ENCODE data around the gene RBM34.

The RBM34 gene

GRCh38 chr1:235139315-235139714 is 21.7 kb downstream of the RBM34 start:
- H3K4me3 ChIP-seq (ENCODE audit: severe bottlenecking), result no peak overlapping the region
- no peak overlapping the region for H3K27ac ChIP-seq (ENCODE audit: poor library complexity, severe bottlenecking)
- TF ChIP-seq CTCF (IDR thresholded peaks at IDR 0.05; ENCODE audit: poor library complexity, severe bottlenecking), result no peak
- H3K27me3 ChIP-seq (ENCODE audit: insufficient read depth, poor library complexity, severe bottlenecking), result no peaks in the 10 kb centered on the region
- H3K4me1 ChIP-seq (ENCODE audit: insufficient read depth, poor library complexity, severe bottlenecking), result no peaks in the 10 kb centered on the region
- no peaks in the 10 kb centered on the region for H3K9me3 ChIP-seq (ENCODE audit: severe bottlenecking)
- DNase-seq (ENCODE audit: low spot score) (no peak), ATAC-seq (ENCODE audit: low read depth) (no peak)
- peaks cover 53% of the 10 kb centered on the region for H3K36me3 ChIP-seq (ENCODE audit: low read depth)

- no peaks in the 10 kb centered on the region for H3K27me3 ChIP-seq (ENCODE audit: insufficient read depth, poor library complexity, severe bottlenecking)
- H3K36me3 ChIP-seq (ENCODE audit: low read depth), result peaks cover 56% of the 10 kb centered on the region
- DNase-seq (ENCODE audit: low spot score) (no peak), ATAC-seq (ENCODE audit: low read depth) (no peak)
- no peaks in the 10 kb centered on the region for H3K4me1 ChIP-seq (ENCODE audit: insufficient read depth, poor library complexity, severe bottlenecking)
- H3K4me3 ChIP-seq (ENCODE audit: severe bottlenecking), result no peak overlapping the region
- H3K9me3 ChIP-seq (ENCODE audit: severe bottlenecking), result no peaks in the 10 kb centered on the region
- no peak overlapping the region for H3K27ac ChIP-seq (ENCODE audit: poor library complexity, severe bottlenecking)
- no peak for TF ChIP-seq CTCF (IDR thresholded peaks at IDR 0.05; ENCODE audit: poor library complexity, severe bottlenecking)
Measured at GRCh38 chr1:235138821-235139220, 22.2 kb downstream of the RBM34 start.

- H3K9me3 ChIP-seq (ENCODE audit: severe bottlenecking), result no peaks in the 10 kb centered on the region
- H3K4me1 ChIP-seq (ENCODE audit: insufficient read depth, poor library complexity, severe bottlenecking), result no peaks in the 10 kb centered on the region
- H3K27me3 ChIP-seq (ENCODE audit: insufficient read depth, poor library complexity, severe bottlenecking), result no peaks in the 10 kb centered on the region
- no peak overlapping the region for H3K4me3 ChIP-seq (ENCODE audit: severe bottlenecking)
- no peak overlapping the region for H3K27ac ChIP-seq (ENCODE audit: poor library complexity, severe bottlenecking)
- H3K36me3 ChIP-seq (ENCODE audit: low read depth), result peaks cover 48% of the 10 kb centered on the region
- ATAC-seq (ENCODE audit: low read depth), result no peak
- DNase-seq (ENCODE audit: low spot score), result no peak
- no peak for TF ChIP-seq CTCF (IDR thresholded peaks at IDR 0.05; ENCODE audit: poor library complexity, severe bottlenecking)
Measured at GRCh38 chr1:235136111-235136510, 24.9 kb downstream of the RBM34 start.

- peaks cover 43% of the 10 kb centered on the region for H3K36me3 ChIP-seq (ENCODE audit: low read depth)
- DNase-seq (ENCODE audit: low spot score) (no peak), ATAC-seq (ENCODE audit: low read depth) (no peak)
- no peak overlapping the region for H3K4me3 ChIP-seq (ENCODE audit: severe bottlenecking)
- no peak for TF ChIP-seq CTCF (IDR thresholded peaks at IDR 0.05; ENCODE audit: poor library complexity, severe bottlenecking)
- H3K4me1 ChIP-seq (ENCODE audit: insufficient read depth, poor library complexity, severe bottlenecking), result peaks cover under 1% of the 10 kb centered on the region
- H3K27me3 ChIP-seq (ENCODE audit: insufficient read depth, poor library complexity, severe bottlenecking), result no peaks in the 10 kb centered on the region
- no peak overlapping the region for H3K27ac ChIP-seq (ENCODE audit: poor library complexity, severe bottlenecking)
- H3K9me3 ChIP-seq (ENCODE audit: severe bottlenecking), result no peaks in the 10 kb centered on the region
Measured at GRCh38 chr1:235134171-235134570, 26.9 kb downstream of the RBM34 start.

- Histone ChIP-seq H3K4me1 (ENCODE audit: insufficient read depth, poor library complexity, severe bottlenecking) (peaks cover 3% of the 10 kb centered on the region), H3K36me3 (ENCODE audit: low read depth) (peaks cover 34% of the 10 kb centered on the region), H3K4me3 (ENCODE audit: severe bottlenecking) (no peak overlapping the region), H3K27ac (ENCODE audit: poor library complexity, severe bottlenecking) (no peak overlapping the region), H3K9me3 (ENCODE audit: severe bottlenecking) (no peaks in the 10 kb centered on the region), H3K27me3 (ENCODE audit: insufficient read depth, poor library complexity, severe bottlenecking) (no peaks in the 10 kb centered on the region)
- ATAC-seq (ENCODE audit: low read depth) (no peak), DNase-seq (ENCODE audit: low spot score) (no peak)
- no peak for TF ChIP-seq CTCF (IDR thresholded peaks at IDR 0.05; ENCODE audit: poor library complexity, severe bottlenecking)
Measured at GRCh38 chr1:235133086-235133485, 28.0 kb downstream of the RBM34 start.
